Heart left ventricle (tissue), 13 donors: ENCODE data around the gene ADSS1.

ENCODE experiments used
- POLR2A ChIP-seq, 2 donors: fragments of 450-650 bp; IDR thresholded peaks; one replicate each; pipeline ENCODE4 v1.6.1; 2017; ENCODE audit warnings: antibody characterized with exemption in 2 of 2, mild to moderate bottlenecking in 2 of 2, moderate library complexity in 2 of 2
- TF ChIP-seq, protein P1 (sequence below), 12 donors: fragments of 200-600 bp; sonication (generic) in 4 of 12; IDR thresholded peaks; one replicate each; pipeline versions ENCODE4 v1.5.0 to v1.8.0; 2018 to 2022; ENCODE audit warnings: antibody characterized with exemption in 12 of 12, mild to moderate bottlenecking in 5 of 12
- donor health status: ischemic (EF 13 %, LVEDD 7.1; RV severe dilation, severe dysfunction).
- donor health status: DM: no; HTN: yes; CAD: no.
- donor health status: DM: no; HTN: no; CAD: no.
- donor health status: ischemic (EF 25% LVEDD 6.9; RV normal size, moderate dysfunction).
- donor health status: ischemic (EF 25% LVEDD 5.7; RV mildly dilated, moderate dysfunction).
- donor health status: ischemic (EF 35%, LVEDD 5.7; RV mildly dilated, moderate dysfunction).
- donor health status: nonischemic (EF 11% LVEDD 7.7; RV severe dilation, severe dysfunction).
- donor health status: DM: yes; HTN: yes; CAD: no.
- donor health status: PGD.
- donor health status: ischemic (EF 29% LVEDD 5.4; RV normal size, mild dysfunction).
- donor health status: nonischemic (EF 23%, LVEDD 6.1; RV moderate dilation, normal function).

DNA sequence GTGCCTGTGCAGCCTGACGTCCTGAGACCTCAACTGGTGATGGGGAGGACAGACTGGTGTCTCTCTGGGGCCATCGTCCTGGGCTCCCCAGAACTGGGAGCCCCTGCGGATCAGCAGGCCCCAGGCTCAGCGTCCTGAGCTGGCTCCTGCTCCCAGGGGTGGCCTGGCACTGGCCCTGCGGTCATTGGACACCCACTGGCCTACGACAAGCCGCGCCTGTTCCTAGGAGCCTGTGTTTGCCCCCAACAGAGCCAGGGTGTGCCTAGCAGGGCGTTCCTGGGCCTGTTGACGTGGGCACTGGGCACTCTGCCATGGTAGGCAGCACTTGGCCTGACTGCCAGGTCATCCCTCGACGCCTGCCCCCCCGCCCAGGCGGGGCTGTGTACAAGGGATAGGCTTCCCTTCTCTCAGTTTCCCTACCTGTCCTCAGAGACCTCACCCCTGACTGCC is 8.4 kb downstream of the ADSS1 start:
- TF ChIP-seq, protein P1, sequence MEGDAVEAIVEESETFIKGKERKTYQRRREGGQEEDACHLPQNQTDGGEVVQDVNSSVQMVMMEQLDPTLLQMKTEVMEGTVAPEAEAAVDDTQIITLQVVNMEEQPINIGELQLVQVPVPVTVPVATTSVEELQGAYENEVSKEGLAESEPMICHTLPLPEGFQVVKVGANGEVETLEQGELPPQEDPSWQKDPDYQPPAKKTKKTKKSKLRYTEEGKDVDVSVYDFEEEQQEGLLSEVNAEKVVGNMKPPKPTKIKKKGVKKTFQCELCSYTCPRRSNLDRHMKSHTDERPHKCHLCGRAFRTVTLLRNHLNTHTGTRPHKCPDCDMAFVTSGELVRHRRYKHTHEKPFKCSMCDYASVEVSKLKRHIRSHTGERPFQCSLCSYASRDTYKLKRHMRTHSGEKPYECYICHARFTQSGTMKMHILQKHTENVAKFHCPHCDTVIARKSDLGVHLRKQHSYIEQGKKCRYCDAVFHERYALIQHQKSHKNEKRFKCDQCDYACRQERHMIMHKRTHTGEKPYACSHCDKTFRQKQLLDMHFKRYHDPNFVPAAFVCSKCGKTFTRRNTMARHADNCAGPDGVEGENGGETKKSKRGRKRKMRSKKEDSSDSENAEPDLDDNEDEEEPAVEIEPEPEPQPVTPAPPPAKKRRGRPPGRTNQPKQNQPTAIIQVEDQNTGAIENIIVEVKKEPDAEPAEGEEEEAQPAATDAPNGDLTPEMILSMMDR (IDR thresholded peaks at IDR 0.05), result no peak
- peak; percentile 25 to 63 for TF ChIP-seq POLR2A (IDR thresholded peaks at IDR 0.05)
